Activated CD8-positive, alpha-beta T cell treated with anti-CD3 and anti-CD28 coated beads for 36 hours (primary cell): Measurements from ENCODE around the gene FBH1. TPM values are rescaled to one million over a fixed set of nuclear protein-coding genes. Genes with fewer than 3 reads are reported as not detected.

Experiments
- ATAC-seq: fragments of 200-7000 bp; cut with Tn5 transposase; one replicate; pipeline ENCODE4 v1.10.0; 2021; ENCODE audit warnings: mild to moderate bottlenecking, moderate library complexity
- CTCF ChIA-PET: fragments of 350-600 bp; sonication (Branson Sonifier 250); formaldehyde crosslinking; loops from one replicate; lab custom pipeline; 2021; ENCODE audit warnings: antibody characterized with exemption; lab: Charles Lee
- POLR2A ChIA-PET: fragments of 350-600 bp; sonication (Branson Sonifier 250); formaldehyde crosslinking; loops from one replicate; lab custom pipeline; 2021; ENCODE audit warnings: antibody characterized with exemption; lab: Charles Lee
- DNase-seq: peaks from one replicate; pipeline ENCODE4 v3.0.0-alpha.2; 2020
- H3K27ac Mint-ChIP-seq: one replicate; pipeline ENCODE4 v1.8.0; 2021; ENCODE audit warnings: mild to moderate bottlenecking, mixed read lengths
- H3K27me3 Mint-ChIP-seq: one replicate; pipeline ENCODE4 v1.8.0; 2021; ENCODE audit warnings: mixed read lengths
- H3K36me3 Mint-ChIP-seq: one replicate; pipeline ENCODE4 v1.8.0; 2021; ENCODE audit warnings: low read depth, mixed read lengths
- H3K4me1 Mint-ChIP-seq: one replicate; pipeline ENCODE4 v1.8.0; 2021; ENCODE audit warnings: low read depth, mixed read lengths
- H3K4me3 Mint-ChIP-seq: one replicate; pipeline ENCODE4 v1.8.0; 2021; ENCODE audit warnings: mild to moderate bottlenecking, moderate library complexity, mixed read lengths
- H3K9me3 Mint-ChIP-seq: one replicate; pipeline ENCODE4 v1.8.0; 2021; ENCODE audit warnings: mixed read lengths
- CTCF ChIP-seq: fragments of 200-600 bp; IDR thresholded peaks from one replicate; pipeline ENCODE4 v1.8.0; 2022; ENCODE audit warnings: antibody characterized with exemption, mild to moderate bottlenecking
- intact Hi-C: fragments of 100-400 bp; cut with micrococcal nuclease; formaldehyde crosslinking; loops from one replicate; pipeline ENCODE4 v1.10.0; 2022
- total RNA-seq, 2 experiments: library from RNA; stranded (reverse); gene quantifications; one replicate each; pipeline ENCODE4 v1.2.3, GENCODE V29; 2021

FBH1 gene
- total RNA-seq, 2 experiments from 2014 or later: 47.2 to 51.3 TPM

GRCh38 chr10:5882961-5883360 is 7.1 kb upstream of the FBH1 start:
- Mint-ChIP-seq H3K36me3 (peaks cover 45% of the 10 kb centered on the region), H3K9me3 (no peaks in the 10 kb centered on the region), H3K27me3 (no peaks in the 10 kb centered on the region), H3K4me3 (no peak overlapping the region), H3K27ac (no peak overlapping the region), H3K4me1 (peaks cover 8% of the 10 kb centered on the region)
- intact Hi-C loops: no loop called here
- ATAC-seq: no peak
- POLR2A ChIA-PET: interaction anchor here (1.5 kb wide), 1 partner anchor 20 kb away, joined by 3 read pairs; no protein-coding TSS in a partner anchor
- CTCF ChIA-PET: interaction anchor here (0.9 to 1.5 kb wide), 3 partner anchors 9 to 253 kb away, joined by 3 to 6 read pairs (median 5); no protein-coding TSS in a partner anchor
- no peak for TF ChIP-seq CTCF
- no peak for DNase-seq

GRCh38 chr10:5885619-5886018 is 4.4 kb upstream of the FBH1 start:
- Mint-ChIP-seq H3K9me3 (no peaks in the 10 kb centered on the region), H3K27ac (no peak overlapping the region), H3K36me3 (peaks cover 41% of the 10 kb centered on the region), H3K27me3 (no peaks in the 10 kb centered on the region), H3K4me1 (peaks cover 17% of the 10 kb centered on the region), H3K4me3 (no peak overlapping the region)
- TF ChIP-seq CTCF: no peak
- CTCF ChIA-PET: interaction anchor here (1.4 kb wide), 1 partner anchor 15 kb away, joined by 4 read pairs; no protein-coding TSS in a partner anchor
- DNase-seq: no peak
- POLR2A ChIA-PET: interaction anchor here (1.2 kb wide), 1 partner anchor 8 kb away, joined by 3 read pairs; no protein-coding TSS in a partner anchor
- intact Hi-C loops: loop anchor here (5.0 kb wide), 1 partner anchor 73 kb away; the partner anchor contains the start of gene GDI2
- no peak for ATAC-seq

DNA sequence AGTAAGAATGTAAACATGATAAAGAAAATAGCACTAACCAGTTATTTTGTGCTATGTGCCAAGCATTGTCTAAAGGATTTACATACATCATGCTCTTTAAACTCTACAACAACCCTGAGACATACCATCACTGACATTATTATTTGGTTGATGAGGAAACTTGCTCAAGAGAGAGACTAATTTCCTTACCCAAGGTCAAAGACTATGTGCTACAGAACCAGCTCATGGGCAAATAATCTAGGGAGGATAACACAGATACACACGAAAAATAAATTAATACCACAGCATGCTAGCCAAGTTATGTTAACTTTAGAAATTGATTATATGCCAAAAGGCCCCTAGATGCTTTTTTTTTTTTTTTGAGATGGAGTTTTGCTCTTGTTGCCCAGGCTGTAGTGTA is 3.0 kb upstream of the FBH1 start:
- POLR2A ChIA-PET: interaction anchor here (0.6 to 1.1 kb wide), 3 partner anchors 9 to 315 kb away, joined by 3 to 4 read pairs (median 3); no protein-coding TSS in a partner anchor
- DNase-seq (no peak), ATAC-seq (no peak)
- intact Hi-C loops: loop anchor here (5.0 kb wide), 1 partner anchor 75 kb away; the partner anchor contains the start of gene GDI2
- no peak for TF ChIP-seq CTCF
- Mint-ChIP-seq H3K4me3 (no peak overlapping the region), H3K36me3 (peaks cover 45% of the 10 kb centered on the region), H3K27me3 (no peaks in the 10 kb centered on the region), H3K27ac (no peak overlapping the region), H3K9me3 (no peaks in the 10 kb centered on the region), H3K4me1 (peaks cover 29% of the 10 kb centered on the region)
- CTCF ChIA-PET: interaction anchor here (1.2 to 3.3 kb wide), 2 partner anchors 10 to 13 kb away, joined by 3 to 11 read pairs; no protein-coding TSS in a partner anchor

GRCh38 chr10:5887641-5888040 is 2.4 kb upstream of the FBH1 start:
- Mint-ChIP-seq H3K4me3 (peak overlapping the region; percentile 84), H3K9me3 (no peaks in the 10 kb centered on the region), H3K36me3 (peaks cover 40% of the 10 kb centered on the region), H3K4me1 (peaks cover 35% of the 10 kb centered on the region), H3K27ac (no peak overlapping the region), H3K27me3 (no peaks in the 10 kb centered on the region)
- ATAC-seq: no peak
- TF ChIP-seq CTCF: no peak
- DNase-seq: no peak
- intact Hi-C loops: loop anchor here (5.0 kb wide), 1 partner anchor 75 kb away; the partner anchor contains the start of gene GDI2
- ChIA-PET CTCF (interaction anchor here (0.8 to 3.3 kb wide), 3 partner anchors 10 to 258 kb away, joined by 3 to 11 read pairs (median 3); no protein-coding TSS in a partner anchor), POLR2A (interaction anchor here (1.0 to 3.9 kb wide), 3 partner anchors 9 to 74 kb away, joined by 3 to 18 read pairs (median 4); partner anchors contain the start of gene GDI2)

- peaks cover 36% of the 10 kb centered on the region for H3K36me3 Mint-ChIP-seq
- H3K27ac Mint-ChIP-seq: peak overlapping the region; percentile 70
- no peak for ATAC-seq
- intact Hi-C loops: loop anchor here (5.0 kb wide), 1 partner anchor 76 kb away; the partner anchor contains the start of gene GDI2
- CTCF ChIA-PET: interaction anchor here (0.8 to 3.3 kb wide), 5 partner anchors 14 to 258 kb away, joined by 3 to 11 read pairs (median 3); partner anchors contain the start of gene GDI2
- H3K4me3 Mint-ChIP-seq: peak overlapping the region; percentile 84
- no peak for TF ChIP-seq CTCF
- no peaks in the 10 kb centered on the region for H3K27me3 Mint-ChIP-seq
- peaks cover 39% of the 10 kb centered on the region for H3K4me1 Mint-ChIP-seq
- DNase-seq: no peak
- POLR2A ChIA-PET: interaction anchor here (1.0 to 3.9 kb wide), 5 partner anchors 14 to 112 kb away, joined by 3 to 18 read pairs (median 4); partner anchors contain the start of gene GDI2
- no peaks in the 10 kb centered on the region for H3K9me3 Mint-ChIP-seq
These were observed 1.7 kb upstream of the FBH1 start for GRCh38 chr10:5888351-5888750.
